Activated CD8-positive, alpha-beta memory T cell treated with anti-CD3 and anti-CD28 coated beads for 36 hours (primary cell): Measurements from ENCODE around the gene RPLP2. TPM values are rescaled to one million over a fixed set of nuclear protein-coding genes. Genes with fewer than 3 reads are reported as not detected.

Source experiments
- CTCF ChIA-PET: fragments of 350-600 bp; sonication (Branson Sonifier 250); formaldehyde crosslinking; loops from one replicate; lab custom pipeline; 2021; ENCODE audit warnings: antibody characterized with exemption; lab: Charles Lee
- POLR2A ChIA-PET: fragments of 350-600 bp; sonication (Branson Sonifier 250); formaldehyde crosslinking; loops from one replicate; lab custom pipeline; 2021; ENCODE audit warnings: antibody characterized with exemption; lab: Charles Lee
- total RNA-seq, 2 experiments: library from RNA; stranded (reverse); gene quantifications; one replicate each; pipeline ENCODE4 v1.2.3, GENCODE V29; 2021

Gene RPLP2
- total RNA-seq, 2 experiments from 2014 or later, result 2,602 to 2,630 TPM

DNA sequence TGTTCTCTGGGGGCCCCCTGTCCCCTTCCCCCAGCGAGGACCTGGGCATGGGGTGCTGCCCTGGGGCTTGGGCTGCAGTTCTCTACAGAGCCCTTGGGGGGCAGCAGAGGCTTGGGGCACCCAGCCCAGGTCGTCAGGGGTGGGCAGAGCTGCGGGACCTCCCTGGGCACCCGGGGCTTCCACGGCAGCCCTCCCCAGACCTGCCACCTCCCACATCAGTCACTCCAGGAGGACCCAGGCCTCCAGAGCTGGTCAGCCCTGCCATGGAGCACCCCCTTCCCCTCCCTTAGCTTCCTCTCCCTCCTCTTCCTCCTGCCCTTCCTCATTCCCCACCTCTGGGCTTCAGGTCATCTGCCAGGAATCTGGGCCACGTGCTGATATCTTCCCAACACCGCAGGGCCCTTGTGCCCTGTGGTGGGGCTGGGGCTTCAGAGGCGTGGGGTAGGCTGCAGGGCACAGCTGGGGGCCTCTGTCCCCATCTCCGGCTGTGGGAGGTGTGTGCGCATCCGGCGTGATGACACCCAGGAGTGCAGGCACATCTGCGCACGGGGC is 38.7 kb downstream of the RPLP2 start:
- CTCF ChIA-PET, result interaction anchor here (0.9 to 3.0 kb wide), 16 partner anchors 9 to 206 kb away, joined by 3 to 25 read pairs (median 4); no protein-coding TSS in a partner anchor
- POLR2A ChIA-PET, result interaction anchor here (0.7 kb wide), 1 partner anchor 11 kb away, joined by 3 read pairs; no protein-coding TSS in a partner anchor

DNA sequence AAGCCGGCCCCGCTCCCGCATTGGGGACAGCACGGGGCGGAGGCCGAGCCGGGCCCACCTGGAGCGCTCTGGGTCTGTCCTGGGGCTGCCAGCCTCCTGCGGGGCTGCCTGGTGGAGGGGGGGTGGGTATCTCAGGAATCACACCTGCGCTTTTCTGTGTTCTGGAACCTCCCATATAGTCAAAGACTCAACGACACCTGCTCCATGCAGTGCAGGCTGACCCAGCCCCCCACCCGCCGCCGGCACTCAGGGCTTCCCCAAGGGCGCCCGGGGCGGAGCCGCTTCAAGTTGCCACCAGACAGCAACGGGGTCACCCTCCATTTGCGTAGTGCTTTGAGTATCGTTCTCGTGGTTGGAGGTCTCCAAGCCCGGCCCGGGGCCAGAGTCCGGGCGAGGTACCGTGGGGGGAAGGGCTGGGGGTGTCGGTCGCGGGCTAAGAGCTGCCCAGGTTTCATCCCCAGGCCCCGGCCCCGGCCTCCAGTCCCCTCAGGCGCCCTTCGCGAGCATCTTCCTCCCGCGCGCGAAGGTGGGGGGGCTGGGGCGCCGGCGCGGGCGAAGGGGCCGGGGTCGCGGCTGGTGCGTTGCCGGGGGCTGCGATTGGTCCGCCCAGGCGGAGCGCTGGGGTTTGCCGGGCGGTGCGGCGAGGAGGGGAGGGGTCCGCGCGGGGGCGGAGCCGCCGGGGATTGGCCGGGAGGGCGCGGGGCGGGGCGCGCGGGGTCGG is 39.5 kb downstream of the RPLP2 start:
- CTCF ChIA-PET, result interaction anchor here (0.9 to 3.0 kb wide), 9 partner anchors 12 to 205 kb away, joined by 3 to 25 read pairs (median 5); no protein-coding TSS in a partner anchor
- POLR2A ChIA-PET, result no interaction called here

DNA sequence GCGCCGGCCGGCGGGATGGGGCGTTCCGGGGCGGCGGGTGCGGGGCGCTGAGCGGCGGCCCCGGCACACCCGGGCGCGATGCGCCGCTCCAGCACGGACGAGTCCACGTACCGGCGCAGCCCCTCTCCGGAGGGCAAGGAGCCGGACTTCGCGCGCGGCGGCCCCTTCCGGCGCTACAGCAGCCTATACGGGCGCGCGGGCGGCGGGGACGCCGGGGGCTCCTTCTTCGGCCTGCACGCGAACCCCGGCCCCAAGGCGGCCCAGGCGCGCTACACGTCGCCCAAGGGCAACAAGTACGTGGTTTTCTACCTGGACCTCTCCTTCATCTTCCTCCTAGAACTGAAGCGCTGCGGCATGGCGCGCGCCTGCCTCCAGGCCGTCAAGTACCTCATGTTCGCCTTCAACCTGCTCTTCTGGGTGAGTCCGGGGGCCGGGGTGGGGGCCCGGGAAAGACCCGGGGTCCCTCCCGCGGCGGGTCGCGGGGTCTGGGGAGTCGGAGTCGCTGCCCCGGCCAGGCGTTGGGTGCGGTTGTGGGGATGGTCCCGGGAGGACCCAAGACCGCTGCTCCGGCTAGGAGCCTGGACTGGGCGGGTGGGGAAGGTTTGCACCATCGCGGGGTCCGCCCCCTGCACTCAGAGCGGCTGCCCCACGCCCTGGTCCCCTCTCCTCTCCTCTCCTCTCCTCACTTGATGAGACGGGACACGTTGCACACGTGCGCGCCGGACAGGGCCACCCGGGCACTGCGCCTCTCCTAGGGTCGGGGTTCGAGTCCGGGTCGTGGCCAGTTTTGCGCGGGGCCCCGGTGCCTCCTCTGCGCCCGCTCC is 40.4 kb downstream of the RPLP2 start:
- ChIA-PET POLR2A (no interaction called here), CTCF (interaction anchor here (3.0 kb wide), 1 partner anchor 200 kb away, joined by 25 read pairs; no protein-coding TSS in a partner anchor)

DNA sequence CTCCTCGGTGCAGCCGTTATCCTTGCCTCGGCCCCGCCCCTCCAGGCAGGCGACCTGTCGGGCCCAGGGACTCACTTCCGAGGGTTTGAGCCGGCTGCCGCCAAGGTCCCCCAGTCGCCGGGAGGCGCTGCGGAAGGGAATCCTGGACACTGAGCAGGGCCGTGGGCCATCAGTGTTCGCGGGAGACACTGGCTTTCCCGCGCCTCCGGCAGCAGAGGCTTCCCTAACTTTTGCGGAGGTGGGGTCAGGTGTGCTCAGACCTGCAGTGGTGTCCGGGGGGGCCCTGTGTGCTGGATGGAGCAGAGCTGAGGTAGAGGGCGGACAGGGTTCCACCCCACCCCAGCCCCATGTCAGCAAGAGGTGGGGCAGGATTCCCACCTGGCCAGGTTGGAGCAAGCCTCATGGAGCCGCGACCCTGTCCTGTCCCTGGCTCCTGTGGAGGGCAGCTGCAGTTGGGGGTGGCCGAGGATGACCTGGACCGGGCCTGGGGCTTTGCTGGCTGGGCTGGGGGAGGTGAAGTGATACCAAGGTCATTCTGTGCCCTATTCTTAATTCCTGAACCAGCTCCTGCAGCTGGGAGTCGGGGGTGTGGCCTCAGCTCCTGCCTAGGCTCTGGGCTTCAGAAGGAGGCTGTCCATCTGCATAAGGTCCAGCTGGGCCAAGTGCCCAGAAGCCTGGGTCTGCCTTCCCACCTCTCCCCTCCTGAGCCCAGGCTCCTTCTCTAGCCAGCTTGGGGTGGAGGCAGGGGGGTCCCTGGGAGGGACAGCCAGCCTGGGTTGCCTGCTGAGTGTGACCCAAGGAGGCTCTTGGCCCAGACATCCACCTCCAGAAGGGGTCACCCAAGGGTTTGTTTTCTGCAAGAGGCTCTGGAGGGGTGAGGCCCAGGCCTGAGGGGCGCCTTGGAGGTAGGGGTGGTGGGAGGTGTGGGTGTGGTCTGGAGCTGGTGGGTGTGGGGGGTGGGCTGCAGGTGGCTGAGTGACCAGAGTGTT is 41.3 kb downstream of the RPLP2 start:
- ChIA-PET POLR2A (no interaction called here), CTCF (interaction anchor here (0.6 kb wide), 1 partner anchor 36 kb away, joined by 3 read pairs; no protein-coding TSS in a partner anchor)

- POLR2A ChIA-PET, result no interaction called here
These were observed 43.0 kb downstream of the RPLP2 start for GRCh38 chr11:852762-853161.

DNA sequence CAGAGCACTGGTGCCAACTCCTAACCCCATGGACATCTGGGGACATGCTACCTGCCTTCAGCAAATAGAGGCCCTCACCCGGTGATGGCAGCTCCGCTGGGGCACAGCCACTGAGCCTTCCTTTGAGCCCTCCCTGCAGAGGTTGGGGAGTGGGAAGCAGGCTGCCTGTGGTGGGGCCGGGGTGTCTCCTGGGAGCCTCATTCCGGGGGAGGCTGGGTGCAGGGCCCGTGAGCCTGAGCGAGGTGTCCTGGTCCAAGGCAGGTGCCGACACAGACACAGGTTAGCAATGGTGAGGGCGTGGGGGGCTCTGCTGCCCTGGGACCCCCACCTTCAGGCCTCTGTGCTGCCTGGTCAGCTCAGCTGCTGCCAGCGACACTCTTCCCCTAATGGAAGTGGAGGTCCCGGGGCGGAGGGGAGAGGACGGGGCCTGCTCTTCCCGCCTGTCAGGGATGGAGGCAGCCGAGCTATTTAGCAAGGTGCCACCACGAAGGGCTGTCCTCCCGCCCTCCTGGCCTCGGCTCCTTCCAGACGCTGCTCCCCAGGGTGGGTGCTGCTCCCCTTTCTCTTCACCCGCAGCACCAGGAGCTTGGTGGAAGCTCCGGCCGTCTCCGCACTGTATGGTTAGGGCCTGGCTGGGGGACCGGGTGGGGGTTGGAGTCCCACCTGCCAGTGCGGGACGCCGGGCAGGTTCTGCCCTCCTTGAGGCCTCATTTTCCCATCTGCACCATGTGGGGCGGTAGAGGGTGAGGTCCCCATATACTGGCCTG is 44.1 kb downstream of the RPLP2 start:
- POLR2A ChIA-PET, result no interaction called here
- CTCF ChIA-PET, result no interaction called here

More at GRCh38 chr11:852762-853161, 43.0 kb downstream of the RPLP2 start:
- CTCF ChIA-PET, result no interaction called here

DNA sequence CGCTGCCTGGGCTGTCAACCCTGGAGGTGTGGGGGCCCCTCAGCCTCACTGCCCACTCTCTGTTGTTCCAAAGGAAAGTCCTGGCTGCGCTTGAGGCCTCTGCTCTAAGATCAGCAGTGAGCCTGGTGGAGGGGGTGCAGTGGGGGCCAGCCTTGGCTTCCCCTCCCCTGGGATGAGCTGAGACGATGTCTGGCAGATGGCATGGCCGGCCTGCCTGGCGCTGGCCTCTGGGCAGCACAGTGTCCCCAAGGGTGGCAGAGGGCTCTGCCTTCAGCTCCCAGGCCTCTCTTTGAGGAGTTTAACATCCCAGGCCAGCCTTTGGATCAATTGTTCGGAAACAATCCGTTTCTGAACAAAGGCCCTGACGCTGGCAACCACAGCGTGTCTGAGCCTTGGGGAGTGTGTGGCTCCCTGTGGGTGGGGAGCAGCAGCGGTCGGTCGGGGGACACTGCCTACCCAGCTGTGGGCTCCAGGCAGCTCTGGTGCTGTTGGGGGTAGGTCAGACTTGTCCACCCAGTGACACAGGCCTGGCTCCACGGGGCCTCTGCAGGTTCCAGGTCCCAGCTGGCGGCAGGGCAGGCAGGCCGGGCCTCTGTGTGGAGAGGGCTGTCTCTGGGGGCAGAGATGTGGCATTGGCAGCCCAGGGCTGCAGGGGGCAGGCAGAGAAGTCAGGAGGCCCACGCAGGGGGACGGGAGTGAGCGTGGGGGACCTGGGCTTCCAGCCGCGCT is 45.0 kb downstream of the RPLP2 start:
- POLR2A ChIA-PET, result no interaction called here
- CTCF ChIA-PET, result no interaction called here

- POLR2A ChIA-PET, result no interaction called here
- CTCF ChIA-PET, result no interaction called here
These were observed 45.5 kb downstream of the RPLP2 start for GRCh38 chr11:855330-855674.

DNA sequence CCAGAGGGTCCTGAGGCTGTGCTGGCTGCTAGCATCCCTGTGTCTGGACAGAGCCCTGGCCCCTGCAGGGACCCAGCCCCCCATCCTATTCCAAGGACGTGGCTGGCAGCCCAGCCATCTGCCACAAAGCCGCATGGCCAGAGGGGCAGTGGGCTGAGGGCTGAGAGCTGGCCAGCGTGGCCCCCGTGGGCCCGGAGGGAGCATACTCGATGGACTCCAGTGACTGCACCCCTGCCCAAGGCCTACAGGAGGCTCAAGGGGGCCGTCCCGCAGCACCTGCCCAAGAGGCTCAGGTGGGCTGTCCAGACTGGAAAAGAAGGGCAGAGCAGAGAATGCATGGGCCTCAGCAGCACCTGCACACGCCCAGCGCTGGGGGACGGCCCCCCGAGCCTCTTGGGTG is 46.0 kb downstream of the RPLP2 start:
- ChIA-PET CTCF (no interaction called here), POLR2A (no interaction called here)

- POLR2A ChIA-PET, result no interaction called here
- CTCF ChIA-PET, result interaction anchor here (1.0 kb wide), 1 partner anchor 219 kb away, joined by 3 read pairs; the partner anchor contains the start of gene MUC2
These were observed 46.6 kb downstream of the RPLP2 start for GRCh38 chr11:856397-856796.

DNA sequence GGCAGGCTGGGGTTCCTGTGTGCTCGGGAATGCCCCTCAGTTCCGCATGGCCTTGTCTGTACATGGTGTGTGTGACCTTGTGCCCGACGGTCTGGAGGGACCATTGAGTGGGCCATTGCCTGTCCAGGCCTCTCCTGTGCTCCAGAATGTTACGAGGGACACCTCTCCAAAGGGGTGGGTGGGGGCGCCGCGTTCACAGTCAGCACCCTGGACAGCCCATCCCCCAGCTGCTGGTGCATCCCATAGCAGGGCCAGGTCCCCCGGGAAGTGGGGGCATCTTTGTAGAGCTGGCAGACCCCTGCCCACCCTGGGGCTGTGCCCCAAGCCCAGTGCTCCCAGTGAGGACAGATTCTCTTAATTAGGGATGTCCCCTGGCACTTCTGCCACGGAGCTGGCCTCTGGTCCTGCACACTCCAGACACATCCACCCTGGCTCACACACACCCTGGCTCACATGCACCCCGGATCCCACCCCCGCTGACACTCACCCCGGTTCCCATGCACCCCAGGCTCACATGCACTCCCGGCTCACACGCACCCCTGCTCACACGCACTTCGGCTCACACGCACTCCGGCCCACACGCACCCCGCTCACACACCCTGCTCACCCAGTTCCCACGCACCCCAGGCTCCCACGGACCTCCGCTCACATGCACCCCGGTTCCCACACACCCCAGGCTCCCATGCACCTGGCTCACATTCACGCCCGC is 48.4 kb downstream of the RPLP2 start:
- CTCF ChIA-PET, result interaction anchor here (1.1 kb wide), 1 partner anchor 29 kb away, joined by 3 read pairs; no protein-coding TSS in a partner anchor
- POLR2A ChIA-PET, result no interaction called here

GRCh38 chr11:858762-859339 is 49.1 kb downstream of the RPLP2 start:
- POLR2A ChIA-PET, result no interaction called here
- CTCF ChIA-PET, result interaction anchor here (0.8 to 1.1 kb wide), 3 partner anchors 11 to 192 kb away, joined by 3 read pairs; no protein-coding TSS in a partner anchor

DNA sequence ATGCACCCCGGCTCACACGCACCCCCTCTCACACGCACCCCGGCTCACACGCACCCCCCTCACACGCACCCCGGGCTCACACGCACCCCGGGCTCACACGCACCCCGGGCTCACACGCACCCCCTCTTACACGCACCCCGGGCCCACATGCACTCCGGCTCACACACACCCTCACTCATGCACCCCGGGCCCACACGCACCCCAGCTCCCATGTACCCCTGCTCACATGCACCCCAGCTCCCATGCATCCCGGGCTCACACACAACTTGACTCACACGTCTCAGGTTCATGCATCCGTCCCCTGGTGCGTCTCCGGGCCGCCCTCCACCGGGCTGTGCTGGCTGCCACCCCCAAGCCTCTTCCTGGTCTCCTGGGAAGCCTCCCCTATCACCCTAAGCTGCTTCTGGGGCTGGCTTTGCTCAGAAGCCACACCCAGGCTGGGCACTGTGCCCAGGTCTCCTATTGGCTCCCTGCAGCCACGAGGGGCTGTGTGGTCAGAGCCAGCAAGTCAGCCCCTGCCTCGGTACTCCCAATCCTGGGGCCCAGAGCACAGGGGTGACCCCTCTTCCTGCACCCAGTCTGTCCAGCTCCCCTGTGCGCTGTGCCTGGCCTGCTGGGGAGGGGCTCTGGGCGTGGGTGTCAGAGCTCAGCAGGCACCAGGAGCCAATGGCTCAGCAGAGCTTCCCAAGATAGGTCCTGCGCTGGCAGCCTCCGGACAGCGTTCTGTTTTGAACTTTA is 49.8 kb downstream of the RPLP2 start:
- ChIA-PET CTCF (interaction anchor here (0.8 to 1.1 kb wide), 3 partner anchors 12 to 192 kb away, joined by 3 read pairs; no protein-coding TSS in a partner anchor), POLR2A (no interaction called here)

DNA sequence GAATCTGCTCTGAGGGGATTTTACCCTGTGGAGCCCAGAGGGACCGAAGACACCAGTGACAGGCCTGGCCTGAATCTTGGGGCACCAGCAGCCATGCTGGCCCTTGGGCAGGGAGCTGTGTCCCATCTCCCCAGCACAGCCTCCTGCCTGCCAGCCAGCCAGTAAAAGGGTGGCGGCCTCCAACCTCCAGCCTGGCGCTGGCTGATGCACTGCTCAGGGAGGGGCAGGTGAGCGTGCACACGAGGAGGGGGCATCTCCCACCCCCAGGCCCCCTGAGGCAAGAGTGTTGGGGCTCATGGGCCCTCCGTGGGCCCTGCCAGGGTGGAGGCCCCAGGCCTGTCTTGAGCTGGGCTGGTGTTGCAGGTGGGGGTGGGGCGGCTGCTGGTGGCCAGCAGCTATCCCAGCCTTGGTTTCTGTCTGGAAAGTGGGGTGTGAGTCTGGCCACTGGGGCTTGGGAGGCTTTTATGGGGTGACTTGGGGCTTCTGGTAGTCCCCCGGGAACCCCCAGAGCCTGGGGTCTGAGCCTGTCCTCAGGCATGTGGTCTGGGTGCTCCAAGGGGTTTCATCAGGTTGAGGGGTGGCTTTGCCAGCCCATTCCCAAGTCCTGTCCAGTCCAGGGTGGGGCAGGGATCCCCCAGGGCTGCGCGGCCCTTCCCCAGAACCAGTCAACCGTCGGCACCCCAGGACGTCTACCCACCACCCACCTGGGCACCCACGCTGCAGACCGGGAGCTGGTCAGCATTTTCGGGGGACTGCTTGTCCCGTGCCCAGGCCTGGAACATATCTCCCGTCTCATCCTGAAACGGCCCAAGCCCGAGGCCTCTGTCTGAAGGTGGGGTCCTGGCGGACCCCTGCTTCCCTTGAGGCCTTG is 50.7 kb downstream of the RPLP2 start:
- POLR2A ChIA-PET, result no interaction called here
- CTCF ChIA-PET, result interaction anchor here (0.7 kb wide), 1 partner anchor 86 kb away, joined by 3 read pairs; no protein-coding TSS in a partner anchor

DNA sequence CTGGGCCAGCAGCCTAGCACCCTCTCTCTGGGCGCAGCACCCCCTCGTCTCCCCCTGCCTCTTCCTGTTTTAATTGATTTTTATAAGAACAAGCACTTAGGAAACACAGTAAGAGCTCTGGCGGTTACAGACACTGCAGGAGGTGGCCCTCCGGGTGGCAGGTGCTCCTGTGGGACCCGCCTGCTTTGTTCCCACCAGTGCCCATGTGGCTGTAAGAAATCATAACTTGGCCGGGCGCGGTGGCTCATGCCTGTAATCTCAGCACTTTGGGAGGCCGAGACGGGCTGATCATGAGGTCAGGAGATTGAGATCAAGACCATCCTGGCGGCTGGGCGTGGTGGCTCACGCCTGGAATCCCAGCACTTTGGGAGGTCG is 51.3 kb downstream of the RPLP2 start:
- POLR2A ChIA-PET, result no interaction called here
- CTCF ChIA-PET, result interaction anchor here (0.7 to 2.1 kb wide), 2 partner anchors 13 to 85 kb away, joined by 3 to 8 read pairs; no protein-coding TSS in a partner anchor
